A673 (cell line): ENCODE results near the gene PAAF1.

Source experiments
- CTCF ChIP-seq: fragments of 300-800, 200-600 bp; sonication (generic); conservative IDR thresholded peaks from 2 replicates; pipeline ENCODE4 v1.5.1; 2017; ENCODE audit warnings: low read depth, mild to moderate bottlenecking, antibody characterized with exemption, low read length, moderate library complexity, mixed read lengths
- EZH2 ChIP-seq: fragments of 200-600 bp; sonication (generic); IDR thresholded peaks from 2 replicates; pipeline ENCODE4 v1.6.1; 2017; ENCODE audit warnings: borderline replicate concordance, low read depth, mild to moderate bottlenecking, mixed read lengths, antibody characterized with exemption, low read length; ENCODE audit not compliant: poor library complexity, severe bottlenecking

GRCh38 chr11:73862986-73863385, 13.8 kb upstream of the PAAF1 start:
- TF ChIP-seq CTCF (no peak), EZH2 (no peak)
